ENCODE results near the gene BACH1.
A peak's percentile ranks its signal among the peaks of the same experiment; 100 is the strongest.

BACH1 gene

GRCh38 chr21:29376556-29376955 lies 77.8 kb downstream of the BACH1 start:
- Histone ChIP-seq H3K27me3 (replicated peaks; ENCODE audit: insufficient read depth, low read length) (no peaks in the 10 kb centered on the region), H3K79me2 (ENCODE audit: low read length) (no peaks in the 10 kb centered on the region), H3K27ac (ENCODE audit: low read length) (no peak overlapping the region), H3K9me3 (replicated peaks; ENCODE audit: insufficient read depth, low read length) (no peaks in the 10 kb centered on the region), H3K36me3 (replicated peaks; ENCODE audit: insufficient read depth, low read length) (no peaks in the 10 kb centered on the region), H2AFZ (ENCODE audit: low read length) (no peak overlapping the region), H4K20me1 (ENCODE audit: insufficient read depth, low read length) (no peaks in the 10 kb centered on the region), H3F3A (ENCODE audit: insufficient read depth, low read length) (no peaks in the 10 kb centered on the region), H3K4me1 (ENCODE audit: low read length) (no peaks in the 10 kb centered on the region), H3K4me3 (ENCODE audit: low read length) (no peak overlapping the region), H3K9ac (ENCODE audit: low read length) (no peak overlapping the region), H3K4me2 (ENCODE audit: low read depth, low read length) (no peak overlapping the region), H3K9me2 (replicated peaks; ENCODE audit: insufficient read depth, low read length) (no peaks in the 10 kb centered on the region)
- peak; percentile 35 for DNase-seq
- TF ChIP-seq CTCF (IDR thresholded peaks at IDR 0.05; ENCODE audit: low read length) (peak; percentile 52), EZH2 (optimal IDR thresholded peaks at IDR 0.05; ENCODE audit: low read depth, low read length) (no peak), EZH2phosphoT487 (IDR thresholded peaks at IDR 0.05; ENCODE audit: low read length) (no peak)

GRCh38 chr21:29377266-29377665 lies 78.5 kb downstream of the BACH1 start:
- Histone ChIP-seq H3K4me1 (ENCODE audit: low read length) (no peaks in the 10 kb centered on the region), H3K9me2 (replicated peaks; ENCODE audit: insufficient read depth, low read length) (no peaks in the 10 kb centered on the region), H3K9me3 (replicated peaks; ENCODE audit: insufficient read depth, low read length) (no peaks in the 10 kb centered on the region), H3K27me3 (replicated peaks; ENCODE audit: insufficient read depth, low read length) (no peaks in the 10 kb centered on the region), H3K9ac (ENCODE audit: low read length) (no peak overlapping the region), H3F3A (ENCODE audit: insufficient read depth, low read length) (no peaks in the 10 kb centered on the region), H3K36me3 (replicated peaks; ENCODE audit: insufficient read depth, low read length) (no peaks in the 10 kb centered on the region), H3K27ac (ENCODE audit: low read length) (no peak overlapping the region), H2AFZ (ENCODE audit: low read length) (no peak overlapping the region), H3K4me3 (ENCODE audit: low read length) (no peak overlapping the region), H4K20me1 (ENCODE audit: insufficient read depth, low read length) (no peaks in the 10 kb centered on the region), H3K4me2 (ENCODE audit: low read depth, low read length) (no peak overlapping the region), H3K79me2 (ENCODE audit: low read length) (no peaks in the 10 kb centered on the region)
- no peak for DNase-seq
- TF ChIP-seq CTCF (IDR thresholded peaks at IDR 0.05; ENCODE audit: low read length) (no peak), EZH2 (optimal IDR thresholded peaks at IDR 0.05; ENCODE audit: low read depth, low read length) (no peak), EZH2phosphoT487 (IDR thresholded peaks at IDR 0.05; ENCODE audit: low read length) (no peak)

- Histone ChIP-seq H3K79me2 (ENCODE audit: low read length) (no peaks in the 10 kb centered on the region), H3K36me3 (replicated peaks; ENCODE audit: insufficient read depth, low read length) (no peaks in the 10 kb centered on the region), H4K20me1 (ENCODE audit: insufficient read depth, low read length) (no peaks in the 10 kb centered on the region), H3K27me3 (replicated peaks; ENCODE audit: insufficient read depth, low read length) (no peaks in the 10 kb centered on the region), H3K9ac (ENCODE audit: low read length) (no peak overlapping the region), H2AFZ (ENCODE audit: low read length) (no peak overlapping the region), H3K4me2 (ENCODE audit: low read depth, low read length) (no peak overlapping the region), H3K9me3 (replicated peaks; ENCODE audit: insufficient read depth, low read length) (no peaks in the 10 kb centered on the region), H3K9me2 (replicated peaks; ENCODE audit: insufficient read depth, low read length) (no peaks in the 10 kb centered on the region), H3K27ac (ENCODE audit: low read length) (no peak overlapping the region), H3K4me1 (ENCODE audit: low read length) (no peaks in the 10 kb centered on the region), H3K4me3 (ENCODE audit: low read length) (no peak overlapping the region), H3F3A (ENCODE audit: insufficient read depth, low read length) (no peaks in the 10 kb centered on the region)
- TF ChIP-seq EZH2 (optimal IDR thresholded peaks at IDR 0.05; ENCODE audit: low read depth, low read length) (no peak), CTCF (IDR thresholded peaks at IDR 0.05; ENCODE audit: low read length) (no peak), EZH2phosphoT487 (IDR thresholded peaks at IDR 0.05; ENCODE audit: low read length) (no peak)
- no peak for DNase-seq
Measured at GRCh38 chr21:29378832-29379231, 80.1 kb downstream of the BACH1 start.
